ENCODE measurements around the gene ATCAY.
"Not testable (repeated sequence)": the region's sequence is repeated elsewhere in the genome, so short reads cannot be mapped to it uniquely, and the experiment has no call there.

The ATCAY gene

DNA sequence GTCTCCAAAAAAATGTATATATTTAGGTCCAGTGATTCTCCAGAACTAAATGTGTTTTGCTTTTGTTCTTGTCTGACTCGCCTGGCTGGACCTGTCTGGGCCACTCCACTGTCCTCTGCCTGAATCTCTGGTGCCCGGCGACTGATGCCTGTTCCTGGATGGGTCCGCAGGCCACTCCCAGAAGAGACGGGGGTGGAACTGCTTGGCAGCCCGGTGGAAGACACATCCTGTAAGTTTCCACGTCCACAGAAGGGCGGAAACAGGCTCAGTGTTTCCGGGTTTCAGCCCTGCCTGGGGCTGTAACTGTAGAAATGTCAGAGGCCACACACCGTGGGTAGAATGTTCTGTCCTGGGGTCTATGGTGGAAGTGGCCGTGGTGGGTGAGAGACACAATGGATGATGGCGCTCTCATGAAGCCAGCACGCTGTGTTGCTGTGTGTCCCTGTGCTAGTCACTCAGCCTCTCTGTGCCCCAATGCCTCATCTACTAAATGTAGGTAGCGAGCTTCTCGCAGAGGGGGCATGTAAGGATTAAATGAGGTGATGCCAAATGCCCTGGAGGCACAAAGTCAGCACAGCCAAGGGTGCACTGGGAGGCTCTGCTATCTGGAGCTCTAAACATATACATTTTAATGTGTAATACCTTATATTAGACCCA, 22.0 kb downstream of the ATCAY start:
- DNase-seq (ENCODE audit: low read depth in 2 of 2) = no peak

DNA sequence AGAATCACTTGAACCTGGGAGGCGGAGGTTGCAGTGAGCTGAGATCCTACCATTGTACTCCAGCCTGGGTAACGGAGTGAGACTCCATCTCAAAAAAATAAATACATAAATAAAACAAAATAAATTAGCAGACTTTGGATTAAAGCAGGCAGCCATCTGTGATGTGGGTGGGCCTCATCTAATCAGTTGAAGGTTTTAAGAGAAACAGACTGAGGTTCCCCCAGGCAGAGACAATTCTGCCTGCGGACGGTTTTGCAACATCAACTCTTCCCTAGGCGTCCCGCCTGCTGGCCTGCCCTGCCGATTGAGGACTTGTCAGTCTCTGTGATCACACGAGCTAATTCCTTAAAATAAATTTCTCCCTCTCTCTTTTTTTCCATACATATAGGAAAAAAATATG, 23.7 kb downstream of the ATCAY start:
- DNase-seq (ENCODE audit: low read depth in 2 of 2) = no peak

DNA sequence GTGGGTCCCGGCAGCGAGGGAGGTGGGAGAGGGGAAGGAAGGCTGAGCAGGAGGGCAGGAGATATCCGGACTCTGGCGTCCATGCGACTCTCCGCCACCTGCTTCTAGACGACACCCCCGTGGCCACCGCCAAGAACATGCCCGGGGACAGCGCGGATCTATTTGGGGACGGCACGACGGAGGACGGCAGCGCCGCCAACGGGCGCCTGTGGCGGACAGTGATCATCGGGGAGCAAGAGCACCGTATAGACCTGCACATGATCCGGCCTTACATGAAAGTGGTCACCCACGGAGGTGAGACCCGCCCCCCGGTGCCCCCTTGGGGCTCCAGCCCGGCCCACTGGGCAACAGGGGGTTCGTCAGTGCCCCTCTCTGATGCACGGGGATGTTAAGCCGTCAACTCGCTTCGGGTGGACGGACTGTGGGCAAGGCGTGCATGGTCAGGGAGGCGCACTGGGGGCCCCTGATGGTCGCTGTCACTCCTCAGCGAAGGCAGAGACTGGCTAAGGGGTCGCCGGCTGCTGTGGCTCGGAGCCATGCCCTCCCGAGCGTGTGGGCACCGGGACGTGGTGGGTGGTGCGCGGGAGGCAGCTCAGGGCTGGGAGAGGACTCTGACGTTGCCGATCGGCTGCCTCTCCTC, 27.3 kb downstream of the ATCAY start:
- no peak for DNase-seq (ENCODE audit: low read depth in 2 of 2)

DNA sequence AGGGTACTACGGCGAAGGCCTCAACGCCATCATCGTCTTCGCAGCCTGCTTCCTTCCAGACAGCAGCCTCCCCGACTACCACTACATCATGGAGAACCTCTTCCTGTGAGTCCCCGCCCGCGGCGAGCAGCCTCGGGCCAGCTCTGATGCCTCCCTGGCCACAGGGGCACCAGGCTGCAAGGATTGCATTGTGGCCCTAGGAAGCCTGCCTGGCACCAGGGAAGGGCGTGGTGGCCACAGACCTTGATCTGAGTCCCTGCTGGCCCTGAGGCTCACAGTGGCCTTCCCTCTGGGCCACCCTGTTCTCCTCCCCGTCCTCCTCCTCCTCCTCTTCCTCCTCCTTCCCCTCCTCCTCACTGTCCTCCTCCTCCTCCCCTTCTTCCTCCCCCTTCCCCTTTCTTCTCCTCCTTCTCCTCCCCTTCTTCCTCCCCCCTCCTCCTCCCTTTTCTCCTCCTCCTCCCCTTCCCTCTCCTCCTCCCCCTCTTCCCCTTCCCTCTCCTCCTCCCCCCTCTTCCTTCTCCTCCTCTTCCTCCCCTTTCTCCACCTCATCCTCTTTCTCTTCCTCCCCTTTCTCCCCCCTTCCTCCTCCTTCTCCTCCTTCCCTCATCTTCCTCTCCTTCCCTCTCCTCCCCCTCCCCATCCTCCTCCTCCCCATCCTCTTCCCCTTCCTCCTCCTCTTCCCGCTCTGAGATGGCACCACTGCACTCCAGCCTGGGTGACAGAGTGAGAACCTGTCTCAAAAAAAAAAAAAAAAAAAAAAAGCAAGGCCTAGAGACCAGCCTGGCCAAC, 28.0 kb downstream of the ATCAY start:
- no peak for DNase-seq (ENCODE audit: low read depth in 2 of 2)

DNA sequence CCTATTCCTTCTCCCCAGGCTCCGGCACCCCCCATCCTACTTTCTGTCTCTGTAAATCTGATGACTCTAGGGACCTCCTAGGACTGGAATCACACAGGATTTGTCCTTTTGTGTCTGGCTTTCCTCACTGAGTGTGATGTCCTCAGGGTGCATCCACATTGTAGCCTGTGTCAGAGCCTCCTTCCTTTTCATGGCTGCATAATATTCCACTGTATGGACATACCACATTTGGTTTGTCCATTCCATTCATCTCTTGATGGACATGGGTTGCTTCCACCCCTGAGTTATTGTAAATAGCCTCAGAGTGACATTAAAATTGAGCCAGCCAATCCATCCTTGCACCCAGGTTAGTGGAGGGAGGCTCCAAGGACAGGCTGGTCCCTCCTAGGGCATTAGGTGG, 29.6 kb downstream of the ATCAY start:
- no peak for DNase-seq (ENCODE audit: low read depth in 2 of 2)

DNA sequence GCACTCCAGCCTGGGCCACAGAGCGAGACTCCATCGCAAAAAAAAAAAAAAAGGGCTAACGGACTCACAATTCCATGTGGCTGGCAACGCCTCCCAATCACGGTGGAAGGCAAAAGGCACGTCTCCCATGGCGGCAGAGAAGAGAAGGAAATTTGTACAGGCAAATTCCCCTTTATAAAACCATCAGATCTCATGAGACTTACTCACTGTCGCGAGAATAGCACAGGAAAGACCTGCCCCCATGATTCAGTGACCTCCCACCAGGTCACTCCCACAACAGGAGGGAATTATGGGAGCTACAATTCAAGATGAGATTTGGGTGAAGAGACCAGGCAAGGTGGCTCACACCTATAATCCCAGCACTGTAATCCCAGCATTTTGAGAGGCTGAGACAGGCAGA, 33.7 kb downstream of the ATCAY start:
- DNase-seq (ENCODE audit: low read depth in 2 of 2) = no peak

DNA sequence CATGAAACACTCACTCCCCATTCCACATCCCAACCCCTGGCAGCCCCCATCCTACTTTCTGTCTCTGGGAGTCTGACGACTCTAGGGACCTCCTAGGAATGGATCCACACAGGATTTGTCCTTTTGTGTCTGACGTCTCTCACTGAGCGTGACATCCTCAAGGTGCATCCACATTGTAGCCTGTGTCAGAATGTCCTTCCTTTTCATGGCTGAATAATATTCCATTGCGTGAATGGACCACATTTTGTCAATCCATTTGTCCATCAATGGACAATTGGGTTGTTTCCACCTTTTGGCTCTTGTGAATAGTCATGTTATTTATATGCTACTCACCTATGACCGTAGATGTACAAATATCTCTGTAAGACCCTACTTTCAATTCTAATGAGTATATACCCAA, 35.5 kb downstream of the ATCAY start:
- no peak for DNase-seq (ENCODE audit: low read depth in 2 of 2)

DNA sequence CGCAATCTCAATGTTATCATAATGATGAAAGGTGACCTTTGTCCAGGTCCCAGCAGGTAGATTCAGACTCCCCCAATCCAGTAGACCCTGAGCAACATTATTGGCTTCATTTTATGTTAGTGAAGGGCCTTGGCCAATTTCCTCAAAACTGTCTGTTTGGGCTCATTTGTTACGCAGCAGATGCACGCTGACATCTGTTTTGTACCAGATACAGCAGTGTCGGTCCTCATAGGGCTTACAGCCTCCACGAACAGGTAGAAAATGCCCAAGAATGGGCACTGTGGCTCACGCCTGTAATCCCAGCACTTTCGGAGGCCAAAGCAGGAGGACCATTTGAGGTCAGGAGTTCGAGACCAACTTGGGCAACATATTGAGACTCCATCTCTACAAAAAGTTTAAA, 39.3 kb downstream of the ATCAY start:
- no peak for DNase-seq (ENCODE audit: low read depth in 2 of 2)

DNA sequence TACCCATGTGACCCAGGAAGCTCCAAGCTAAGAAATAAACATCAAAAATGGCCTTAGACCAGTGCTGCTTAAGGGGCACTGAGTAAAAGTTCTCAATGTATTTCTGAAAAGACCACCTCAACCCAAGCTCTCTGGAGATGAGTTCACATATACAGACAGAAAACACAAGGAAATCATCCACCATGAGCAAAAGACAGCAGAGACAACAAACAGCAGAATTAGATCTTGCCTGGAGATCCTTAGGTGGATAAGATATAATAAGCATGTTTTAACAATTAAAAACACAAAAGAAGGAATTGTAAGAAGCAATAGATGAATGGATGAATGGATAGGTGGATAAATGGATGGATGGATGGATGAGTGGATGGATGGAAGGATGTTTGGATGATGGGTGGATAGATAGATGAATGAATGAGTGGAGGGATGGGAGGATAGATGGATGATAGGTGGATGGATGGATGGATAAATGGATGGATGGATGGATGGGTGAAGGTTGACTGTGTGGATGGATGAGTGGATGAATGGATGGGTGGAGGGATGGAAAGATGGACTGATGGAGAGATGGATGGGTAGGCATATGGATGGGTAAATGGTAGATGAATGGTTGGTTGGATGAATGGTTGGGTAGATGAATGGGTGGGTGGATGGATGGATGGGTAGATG, 42.7 kb downstream of the ATCAY start:
- DNase-seq (ENCODE audit: low read depth in 2 of 2) = no peak

DNA sequence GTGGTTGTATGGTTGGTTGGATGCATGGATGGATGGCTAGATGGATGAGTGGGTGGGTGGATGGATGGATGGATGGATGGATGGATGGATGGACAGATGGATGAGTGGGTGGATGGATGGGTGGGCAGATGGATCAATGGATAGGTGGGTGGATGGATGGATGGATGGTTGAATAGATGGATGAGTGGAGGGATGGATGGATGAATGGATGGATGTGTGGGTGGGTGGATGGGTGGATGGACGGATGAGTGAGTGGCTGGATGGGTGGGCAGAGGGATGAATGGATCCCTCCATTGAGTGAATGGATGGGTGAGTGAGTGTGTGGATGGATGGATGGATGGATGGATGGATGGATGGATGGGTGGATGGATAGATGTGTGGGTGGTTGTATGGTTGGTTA, 43.4 kb downstream of the ATCAY start:
- DNase-seq (ENCODE audit: low read depth in 2 of 2) = no peak

DNA sequence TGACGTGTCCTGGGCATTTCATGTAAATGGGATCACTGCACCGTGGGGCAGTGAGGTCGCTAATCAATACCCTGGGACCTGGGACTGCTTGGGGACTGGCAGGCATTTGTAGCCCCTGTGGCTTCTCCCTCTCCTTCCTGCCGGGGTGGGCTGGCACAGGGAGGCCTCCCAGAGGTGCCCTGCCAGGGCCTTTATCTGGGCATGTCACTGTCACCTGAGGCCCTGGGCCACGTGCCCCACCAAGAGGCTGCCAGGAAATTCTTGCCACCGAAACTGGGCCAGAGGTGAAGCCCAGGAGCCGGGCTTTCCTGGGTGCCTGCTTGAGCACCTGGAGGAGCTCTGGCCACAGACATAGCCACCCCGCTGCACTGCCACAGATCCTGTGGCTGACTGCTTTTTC, 50.6 kb downstream of the ATCAY start:
- DNase-seq (ENCODE audit: low read depth in 2 of 2) = no peak

DNA sequence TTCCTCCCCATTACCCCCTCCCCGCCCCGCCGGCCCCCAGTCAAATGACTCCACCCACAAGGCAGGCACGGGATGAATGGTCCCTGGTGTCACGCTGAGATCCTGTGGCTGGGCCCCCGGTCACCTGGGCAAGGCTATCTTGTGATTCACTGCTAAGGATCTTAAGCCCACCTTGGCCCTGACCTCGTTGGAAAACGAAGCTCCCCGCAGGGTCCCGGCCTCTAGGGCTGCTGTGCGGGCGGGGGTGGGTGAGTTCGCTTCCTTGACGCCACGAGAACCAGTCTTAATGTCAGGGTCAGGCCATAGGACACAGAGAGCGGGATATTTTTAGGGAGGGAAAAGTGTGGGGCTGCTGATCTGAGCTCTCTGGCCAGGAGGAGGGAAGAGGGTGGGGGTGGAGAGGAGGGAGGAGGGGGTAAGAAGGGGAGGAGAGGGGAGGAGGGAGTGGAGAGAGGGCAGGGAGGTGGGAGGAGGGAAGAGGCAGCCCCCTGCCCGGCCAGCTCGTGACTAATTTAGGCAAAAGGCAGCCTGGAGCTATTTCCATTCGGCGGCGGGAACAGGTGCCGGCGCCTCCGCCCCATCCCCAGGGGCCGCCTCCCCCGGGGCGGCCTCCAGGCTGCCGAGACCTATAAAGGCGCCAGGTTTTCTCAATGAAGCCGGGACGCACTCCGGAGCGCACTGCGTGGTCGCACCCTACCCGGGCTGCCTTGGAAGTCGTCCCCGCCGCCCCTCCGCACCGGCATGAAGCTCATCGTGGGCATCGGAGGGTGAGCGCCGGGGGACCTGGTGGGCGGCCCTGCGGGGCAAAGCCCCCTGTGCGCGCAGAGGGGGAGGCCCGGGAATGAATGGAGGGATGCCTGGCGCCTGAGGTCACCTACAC, 52.7 kb downstream of the ATCAY start, which contains the start of gene NMRK2:
Gene NMRK2 (plus strand): TSS at position 139 of the 880 bp plus-strand sequence. CDS start 603 bp downstream, at position 742.
- DNase-seq (ENCODE audit: low read depth in 2 of 2) = peak in 1 of 2 donors; percentile 10

DNA sequence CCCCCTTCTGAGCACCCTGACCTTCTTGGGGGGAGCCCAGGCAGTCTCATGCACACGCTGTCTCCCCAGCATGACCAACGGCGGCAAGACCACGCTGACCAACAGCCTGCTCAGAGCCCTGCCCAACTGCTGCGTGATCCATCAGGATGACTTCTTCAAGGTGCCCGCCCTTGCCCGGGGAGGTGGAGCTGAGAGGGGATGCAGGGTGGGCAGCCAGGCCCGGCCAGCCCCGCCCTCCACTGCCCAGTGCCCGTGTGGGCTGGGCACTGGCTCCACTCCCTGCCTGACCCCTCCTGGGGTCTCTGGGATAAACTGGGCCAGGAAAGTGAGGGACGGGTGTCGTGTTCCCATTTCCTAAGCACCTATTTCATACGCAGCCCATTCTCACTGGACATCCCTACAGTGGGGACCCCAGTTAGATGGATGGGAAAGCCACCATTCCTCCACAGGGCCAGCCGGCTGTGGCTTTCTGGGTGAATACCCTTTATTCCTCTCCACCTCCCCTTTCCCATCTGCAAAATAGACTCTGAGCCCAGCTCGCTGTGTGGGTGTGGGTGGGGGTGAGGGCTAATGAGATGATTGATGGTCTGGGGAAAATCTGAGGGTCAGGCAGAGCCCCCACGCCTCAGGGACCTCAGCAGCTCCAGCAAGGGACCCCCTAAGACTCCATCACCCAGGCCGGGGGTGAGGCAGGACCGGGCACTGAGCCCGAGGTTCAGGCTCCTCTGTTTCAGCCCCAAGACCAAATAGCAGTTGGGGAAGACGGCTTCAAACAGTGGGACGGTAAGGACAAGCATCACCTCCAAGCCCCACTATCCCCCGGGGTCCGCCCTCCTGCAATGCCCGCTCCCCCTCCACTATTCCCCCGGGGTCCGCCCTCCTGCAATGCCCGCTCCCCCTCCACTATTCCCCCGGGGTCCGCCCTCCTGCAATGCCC, 56.3 kb downstream of the ATCAY start:
- no peak for DNase-seq (ENCODE audit: low read depth in 2 of 2)

DNA sequence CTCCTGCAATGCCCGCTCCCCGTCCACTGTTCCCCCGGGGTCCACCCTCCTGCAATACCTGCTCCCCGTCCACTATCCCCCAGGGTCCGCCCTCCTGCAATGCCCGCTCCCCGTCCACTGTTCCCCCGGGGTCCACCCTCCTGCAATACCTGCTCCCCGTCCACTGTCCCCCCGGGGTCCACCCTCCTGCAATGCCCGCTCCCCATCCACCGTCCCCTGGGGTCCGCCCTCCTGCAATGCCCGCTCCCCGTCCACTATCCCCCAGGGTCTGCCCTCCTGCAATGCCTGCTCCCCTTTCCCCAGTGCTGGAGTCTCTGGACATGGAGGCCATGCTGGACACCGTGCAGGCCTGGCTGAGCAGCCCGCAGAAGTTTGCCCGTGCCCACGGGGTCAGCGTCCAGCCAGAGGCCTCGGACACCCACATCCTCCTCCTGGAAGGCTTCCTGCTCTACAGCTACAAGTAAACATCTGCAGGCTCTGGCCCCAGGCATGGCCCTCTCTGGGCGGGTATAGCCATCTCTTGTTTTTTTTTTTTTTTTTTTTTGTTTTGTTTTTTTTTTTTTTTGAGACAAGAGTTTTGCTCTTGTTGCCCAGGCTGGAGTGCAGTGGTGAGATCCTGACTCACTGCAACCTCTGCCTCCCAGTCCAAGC, 57.9 kb downstream of the ATCAY start:
- DNase-seq (ENCODE audit: low read depth in 2 of 2) = not testable (repeated sequence)

DNA sequence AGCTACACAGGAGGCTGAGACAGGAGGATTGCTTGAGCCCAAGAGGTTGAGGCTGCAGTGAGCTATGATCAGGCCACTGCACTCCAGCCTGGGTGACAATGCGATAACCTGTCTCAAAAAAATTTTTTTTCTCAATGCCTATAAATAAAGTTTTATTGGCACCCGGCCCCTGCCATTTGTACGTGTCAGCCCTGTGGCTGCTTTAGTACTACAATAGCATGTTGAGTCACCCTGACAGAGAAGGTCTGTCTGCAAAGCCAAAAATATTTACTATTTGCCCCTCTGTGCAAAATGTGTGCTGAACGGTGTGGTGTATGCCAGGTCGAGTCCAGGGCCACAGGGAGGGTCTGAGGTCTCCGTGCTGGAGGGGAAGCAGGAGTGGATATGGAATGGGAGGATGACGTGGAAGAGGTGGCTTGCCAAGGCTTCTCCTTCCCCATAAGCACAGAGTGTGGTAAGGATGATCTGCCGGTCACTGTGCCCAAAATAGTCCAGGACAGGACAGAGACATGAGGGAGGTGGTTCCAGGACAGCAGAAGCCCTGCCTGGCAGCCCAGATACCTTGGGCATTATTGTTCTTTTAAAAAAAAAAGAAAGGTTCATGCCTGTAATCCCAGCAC, 62.4 kb downstream of the ATCAY start:
- DNase-seq (ENCODE audit: low read depth in 2 of 2) = no peak

DNA sequence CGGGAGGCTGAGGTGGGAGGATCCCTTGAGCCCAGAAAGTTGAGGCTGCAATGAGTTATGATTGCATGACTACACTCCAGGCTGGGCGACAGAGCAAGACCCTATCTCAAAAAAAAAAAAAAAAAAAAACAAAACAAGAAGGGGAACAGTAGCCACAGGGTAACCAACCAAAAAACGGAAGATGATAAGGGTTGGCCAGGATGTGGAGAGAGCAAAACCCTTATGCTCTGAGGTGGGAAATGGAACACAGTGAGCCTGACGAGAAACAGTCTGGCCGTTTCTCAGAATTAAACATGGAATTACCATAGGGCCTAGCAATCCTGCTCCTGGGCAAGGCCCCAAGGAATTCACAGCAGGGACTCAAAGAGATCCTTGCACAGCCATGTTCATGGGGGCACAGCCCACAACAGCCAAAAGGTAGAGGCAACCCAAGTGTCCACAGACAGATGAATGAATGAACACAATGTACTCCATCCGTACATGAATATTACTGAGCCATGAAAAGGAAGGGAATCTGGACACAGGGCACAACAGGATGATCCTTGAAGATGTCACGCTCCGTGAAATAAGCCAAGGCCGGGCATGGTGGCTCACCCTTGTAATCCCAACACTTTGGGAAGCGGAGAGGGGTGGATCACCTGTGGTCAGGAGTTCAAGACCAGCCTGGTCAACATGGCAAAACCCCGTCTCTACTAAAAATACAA, 63.7 kb downstream of the ATCAY start:
- DNase-seq (ENCODE audit: low read depth in 2 of 2) = no peak

DNA sequence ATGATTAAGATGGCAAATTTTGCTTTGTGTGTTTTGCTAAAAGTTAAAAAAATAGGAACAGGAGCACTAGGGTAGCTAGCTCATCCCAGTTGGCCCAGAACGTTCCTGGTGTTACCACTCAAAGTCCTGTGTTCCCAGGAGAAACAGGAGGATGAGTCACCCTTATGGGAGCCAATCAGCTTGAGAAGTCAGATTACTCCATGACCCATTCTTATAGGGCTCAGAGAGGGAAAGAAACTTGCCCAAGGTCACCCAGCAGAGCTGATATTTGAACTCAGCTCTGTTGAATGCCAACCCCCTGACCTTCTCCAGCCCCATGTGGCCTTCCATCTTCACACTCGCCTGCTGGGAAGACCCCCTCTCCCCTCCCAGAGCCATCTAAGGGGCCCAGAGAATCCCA, 65.4 kb downstream of the ATCAY start:
- no peak for DNase-seq (ENCODE audit: low read depth in 2 of 2)

DNA sequence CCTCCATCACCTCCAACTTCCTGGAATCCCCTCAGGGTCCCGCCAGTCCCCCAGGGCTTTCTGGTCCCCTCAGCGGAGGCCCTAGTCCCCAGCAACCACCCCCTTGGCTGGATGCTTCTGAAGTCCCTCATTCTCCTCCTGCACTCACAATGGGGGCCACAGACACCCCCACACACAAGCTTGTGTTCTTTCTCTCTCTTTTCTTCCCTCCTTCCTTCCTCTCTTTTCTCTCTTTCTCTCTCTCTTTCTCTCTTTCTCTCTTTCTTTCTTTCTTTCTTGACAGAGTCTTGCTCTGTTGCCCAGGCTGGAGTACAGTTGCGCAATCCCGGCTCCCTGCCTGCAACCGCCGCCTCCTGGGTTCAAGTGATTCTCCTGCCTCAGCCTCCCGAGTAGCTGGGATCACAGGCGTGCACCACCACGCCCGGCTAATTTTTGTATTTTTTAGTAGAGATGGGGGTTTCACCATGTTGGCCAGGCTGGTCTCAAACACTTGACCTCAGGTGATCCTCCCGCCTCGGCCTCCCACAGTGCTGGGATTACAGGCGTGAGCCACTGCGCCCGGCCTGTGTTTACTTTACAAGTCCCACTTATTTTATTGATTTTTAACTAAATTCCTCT, 66.9 kb downstream of the ATCAY start:
- not testable (repeated sequence) for DNase-seq (ENCODE audit: low read depth in 2 of 2)
